Activated B cell treated with CpG ODN at 0.5 μM for 24 hours (primary cell): ENCODE data around the gene R3HDM2. TPM values are rescaled to one million over a fixed set of nuclear protein-coding genes. Genes with fewer than 3 reads are reported as not detected.

Experiments
- ATAC-seq: fragments of 200-7000 bp; cut with Tn5 transposase; one replicate; pipeline ENCODE4 v1.10.0; 2021; ENCODE audit warnings: low read depth, mild to moderate bottlenecking, moderate library complexity
- CTCF ChIA-PET: fragments of 350-600 bp; sonication (Branson Sonifier 250); formaldehyde crosslinking; loops from one replicate; lab custom pipeline; 2021; ENCODE audit warnings: antibody characterized with exemption; lab: Charles Lee
- POLR2A ChIA-PET: fragments of 350-600 bp; sonication (Branson Sonifier 250); formaldehyde crosslinking; loops from one replicate; lab custom pipeline; 2021; ENCODE audit warnings: antibody characterized with exemption; lab: Charles Lee
- DNase-seq: peaks from one replicate; pipeline ENCODE4 v3.0.0; 2022
- H3K27ac Mint-ChIP-seq: one replicate; pipeline ENCODE4 v1.8.0; 2020; ENCODE audit warnings: mixed read lengths
- H3K27me3 Mint-ChIP-seq: one replicate; pipeline ENCODE4 v1.8.0; 2021; ENCODE audit warnings: mixed read lengths
- H3K36me3 Mint-ChIP-seq: one replicate; pipeline ENCODE4 v1.8.0; 2021; ENCODE audit warnings: low read depth, mixed read lengths
- H3K4me1 Mint-ChIP-seq: one replicate; pipeline ENCODE4 v1.8.0; 2021; ENCODE audit warnings: mixed read lengths
- H3K4me3 Mint-ChIP-seq: one replicate; pipeline ENCODE4 v1.8.0; 2020; ENCODE audit warnings: mild to moderate bottlenecking, mixed read lengths
- H3K9me3 Mint-ChIP-seq: one replicate; pipeline ENCODE4 v1.8.0; 2020; ENCODE audit warnings: mixed read lengths
- CTCF ChIP-seq: fragments of 200-600 bp; IDR thresholded peaks from one replicate; pipeline ENCODE4 v1.8.0; 2022; ENCODE audit warnings: antibody characterized with exemption, mild to moderate bottlenecking
- intact Hi-C: fragments of 100-400 bp; cut with micrococcal nuclease; formaldehyde crosslinking; loops from one replicate; pipeline ENCODE4 v1.15.1; 2024
- total RNA-seq: library from RNA; stranded (reverse); gene quantifications from 2 replicates; pipeline ENCODE4 v1.2.3, GENCODE V29; 2022

The R3HDM2 gene
- total RNA-seq, 1 donor from 2014 or later: 75.6 TPM

GRCh38 chr12:57397441-57397840 lies 33.4 kb downstream of the R3HDM2 start:
- H3K27ac Mint-ChIP-seq: no peak overlapping the region
- no peak for DNase-seq
- peaks cover 9% of the 10 kb centered on the region for H3K4me1 Mint-ChIP-seq
- POLR2A ChIA-PET: no interaction called here
- intact Hi-C loops: loop anchor here (10.0 kb wide), 1 partner anchor 73 kb away; no protein-coding TSS in a partner anchor
- H3K27me3 Mint-ChIP-seq: no peaks in the 10 kb centered on the region
- no peaks in the 10 kb centered on the region for H3K9me3 Mint-ChIP-seq
- CTCF ChIA-PET: no interaction called here
- ATAC-seq: no peak
- peaks cover 42% of the 10 kb centered on the region for H3K36me3 Mint-ChIP-seq
- no peak overlapping the region for H3K4me3 Mint-ChIP-seq
- TF ChIP-seq CTCF: no peak

GRCh38 chr12:57395121-57395520 lies 35.7 kb downstream of the R3HDM2 start:
- CTCF ChIA-PET: no interaction called here
- intact Hi-C loops: loop anchor here (10.0 kb wide), 1 partner anchor 70 kb away; no protein-coding TSS in a partner anchor
- peaks cover 54% of the 10 kb centered on the region for H3K36me3 Mint-ChIP-seq
- no peak for TF ChIP-seq CTCF
- ATAC-seq (no peak), DNase-seq (no peak)
- H3K4me1 Mint-ChIP-seq: peaks cover 6% of the 10 kb centered on the region
- H3K9me3 Mint-ChIP-seq: no peaks in the 10 kb centered on the region
- no peak overlapping the region for H3K27ac Mint-ChIP-seq
- POLR2A ChIA-PET: no interaction called here
- no peak overlapping the region for H3K4me3 Mint-ChIP-seq
- H3K27me3 Mint-ChIP-seq: no peaks in the 10 kb centered on the region

- H3K27ac Mint-ChIP-seq: no peak overlapping the region
These were observed 40.7 kb downstream of the R3HDM2 start for GRCh38 chr12:57390174-57390573.

GRCh38 chr12:57389033-57389432 lies 41.8 kb downstream of the R3HDM2 start:
- no peak for DNase-seq
- H3K4me1 Mint-ChIP-seq: no peaks in the 10 kb centered on the region
- H3K36me3 Mint-ChIP-seq: peaks cover 60% of the 10 kb centered on the region
- CTCF ChIA-PET: no interaction called here
- no peaks in the 10 kb centered on the region for H3K9me3 Mint-ChIP-seq
- POLR2A ChIA-PET: no interaction called here
- H3K27me3 Mint-ChIP-seq: no peaks in the 10 kb centered on the region
- no peak overlapping the region for H3K27ac Mint-ChIP-seq
- no peak for ATAC-seq
- TF ChIP-seq CTCF: no peak
- intact Hi-C loops: no loop called here
- no peak overlapping the region for H3K4me3 Mint-ChIP-seq

More at GRCh38 chr12:57390174-57390573, 40.7 kb downstream of the R3HDM2 start:
- CTCF ChIA-PET: interaction anchor here (0.8 kb wide), 1 partner anchor 83 kb away, joined by 3 read pairs; no protein-coding TSS in a partner anchor
- POLR2A ChIA-PET: interaction anchor here (0.7 kb wide), 1 partner anchor 13 kb away, joined by 4 read pairs; no protein-coding TSS in a partner anchor
- TF ChIP-seq CTCF: no peak
- Mint-ChIP-seq H3K4me3 (no peak overlapping the region), H3K9me3 (no peaks in the 10 kb centered on the region), H3K36me3 (peaks cover 67% of the 10 kb centered on the region), H3K27me3 (no peaks in the 10 kb centered on the region), H3K4me1 (no peaks in the 10 kb centered on the region)
- intact Hi-C loops: loop anchor here (10.0 kb wide), 1 partner anchor 65 kb away; no protein-coding TSS in a partner anchor
- no peak for ATAC-seq
- no peak for DNase-seq

GRCh38 chr12:57388425-57388824 lies 42.4 kb downstream of the R3HDM2 start:
- no peak overlapping the region for H3K27ac Mint-ChIP-seq
- POLR2A ChIA-PET: interaction anchor here (1.1 kb wide), 1 partner anchor 42 kb away, joined by 3 read pairs; no protein-coding TSS in a partner anchor

More at GRCh38 chr12:57388425-57388824, 42.4 kb downstream of the R3HDM2 start:
- peaks cover 57% of the 10 kb centered on the region for H3K36me3 Mint-ChIP-seq
- TF ChIP-seq CTCF: no peak
- no peaks in the 10 kb centered on the region for H3K4me1 Mint-ChIP-seq
- CTCF ChIA-PET: no interaction called here
- no peaks in the 10 kb centered on the region for H3K9me3 Mint-ChIP-seq
- intact Hi-C loops: no loop called here
- H3K4me3 Mint-ChIP-seq: no peak overlapping the region
- no peak for DNase-seq
- no peak for ATAC-seq
- H3K27me3 Mint-ChIP-seq: no peaks in the 10 kb centered on the region
